A673 (cell line): ENCODE measurements around the gene TBC1D9.

Experiments
- CTCF ChIP-seq: fragments of 300-800, 200-600 bp; sonication (generic); conservative IDR thresholded peaks from 2 replicates; pipeline ENCODE4 v1.5.1; 2017; ENCODE audit warnings: low read depth, mild to moderate bottlenecking, antibody characterized with exemption, low read length, moderate library complexity, mixed read lengths
- EZH2 ChIP-seq: fragments of 200-600 bp; sonication (generic); IDR thresholded peaks from 2 replicates; pipeline ENCODE4 v1.6.1; 2017; ENCODE audit warnings: borderline replicate concordance, low read depth, mild to moderate bottlenecking, mixed read lengths, antibody characterized with exemption, low read length; ENCODE audit not compliant: poor library complexity, severe bottlenecking

- TF ChIP-seq CTCF (no peak), EZH2 (no peak)
Observed at GRCh38 chr4:140622333-140622958, 133.7 kb downstream of the TBC1D9 start.
